ENCODE measurements around the gene YWHAE.
A peak's percentile ranks its signal among the peaks of the same experiment; 100 is the strongest.
"Not testable (repeated sequence)": the region's sequence is repeated elsewhere in the genome, so short reads cannot be mapped to it uniquely, and the experiment has no call there.

The YWHAE gene

GRCh38 chr17:1420981-1421380, 21.0 kb upstream of the YWHAE start:
- no peak for TF ChIP-seq ZNF274 (IDR thresholded peaks at IDR 0.05; ENCODE audit: low read depth, low read length)
- no peak overlapping the region for H3K4me3 ChIP-seq (ENCODE audit: low read length)

GRCh38 chr17:1420163-1420562, 20.1 kb upstream of the YWHAE start:
- no peak overlapping the region for H3K4me3 ChIP-seq (ENCODE audit: low read length)
- no peak for TF ChIP-seq ZNF274 (IDR thresholded peaks at IDR 0.05; ENCODE audit: low read depth, low read length)

GRCh38 chr17:1418476-1418875, 18.5 kb upstream of the YWHAE start:
- H3K4me3 ChIP-seq (ENCODE audit: low read length) = not testable (repeated sequence)

GRCh38 chr17:1416414-1416813, 16.4 kb upstream of the YWHAE start:
- H3K4me3 ChIP-seq (ENCODE audit: low read length) = no peak overlapping the region
- no peak for TF ChIP-seq ZNF274 (IDR thresholded peaks at IDR 0.05; ENCODE audit: low read depth, low read length)

- H3K4me3 ChIP-seq (ENCODE audit: low read length) = no peak overlapping the region
- no peak for TF ChIP-seq ZNF274 (IDR thresholded peaks at IDR 0.05; ENCODE audit: low read depth, low read length)
Observed at GRCh38 chr17:1414634-1415033, 14.6 kb upstream of the YWHAE start.

GRCh38 chr17:1414001-1414574, 14.1 kb upstream of the YWHAE start:
- TF ChIP-seq ZNF274 (IDR thresholded peaks at IDR 0.05; ENCODE audit: low read depth, low read length) = no peak
- no peak overlapping the region for H3K4me3 ChIP-seq (ENCODE audit: low read length)

GRCh38 chr17:1413281-1413791, 13.3 kb upstream of the YWHAE start:
- TF ChIP-seq ZNF274 (IDR thresholded peaks at IDR 0.05; ENCODE audit: low read depth, low read length) = no peak
- no peak overlapping the region for H3K4me3 ChIP-seq (ENCODE audit: low read length)

- TF ChIP-seq ZNF274 (IDR thresholded peaks at IDR 0.05; ENCODE audit: low read depth, low read length) = no peak
- no peak overlapping the region for H3K4me3 ChIP-seq (ENCODE audit: low read length)
Observed at GRCh38 chr17:1412185-1413110, 12.4 kb upstream of the YWHAE start.

- TF ChIP-seq ZNF274 (IDR thresholded peaks at IDR 0.05; ENCODE audit: low read depth, low read length) = no peak
- H3K4me3 ChIP-seq (ENCODE audit: low read length) = no peak overlapping the region
Observed at GRCh38 chr17:1402262-1402586, 2.2 kb upstream of the YWHAE start.

GRCh38 chr17:1398931-1399678, 917 bp downstream of the YWHAE start:
- peak overlapping the region; percentile 96 for H3K4me3 ChIP-seq (ENCODE audit: low read length)
- no peak for TF ChIP-seq ZNF274 (IDR thresholded peaks at IDR 0.05; ENCODE audit: low read depth, low read length)

GRCh38 chr17:1398028-1398427, 2.0 kb downstream of the YWHAE start:
- H3K4me3 ChIP-seq (ENCODE audit: low read length) = peak overlapping the region; percentile 96; the same call in 1 of the 2 replicates

GRCh38 chr17:1395876-1396665, 4.0 kb downstream of the YWHAE start:
- not testable (repeated sequence) for H3K4me3 ChIP-seq (ENCODE audit: low read length)

More at GRCh38 chr17:1398028-1398427, 2.0 kb downstream of the YWHAE start:
- no peak for TF ChIP-seq ZNF274 (IDR thresholded peaks at IDR 0.05; ENCODE audit: low read depth, low read length)

- no peak overlapping the region for H3K4me3 ChIP-seq (ENCODE audit: low read length)
- TF ChIP-seq ZNF274 (IDR thresholded peaks at IDR 0.05; ENCODE audit: low read depth, low read length) = no peak
Observed at GRCh38 chr17:1391577-1391976, 8.4 kb downstream of the YWHAE start.

Measured in GM08714 (cell line).